ENCODE data around the gene ERFL.

ERFL gene

GRCh38 chr19:41903193-41903953 lies 24.9 kb downstream of the ERFL start (continued):
- TF ChIP-seq ZNF324 (tag by site-specific recombination; IDR thresholded peaks at IDR 0.05) (no peak), SP3 (tag by site-specific recombination; IDR thresholded peaks at IDR 0.05) (no peak), ZNF621 (tag by site-specific recombination; IDR thresholded peaks at IDR 0.05) (no peak), OVOL3 (tag by site-specific recombination; IDR thresholded peaks at IDR 0.05) (no peak), ZNF121 (tag by site-specific recombination; IDR thresholded peaks at IDR 0.05) (no peak), ZNF223 (tag by site-specific recombination; IDR thresholded peaks at IDR 0.05) (no peak), ZNF624 (tag by site-specific recombination; IDR thresholded peaks at IDR 0.05) (no peak), ZNF26 (tag by site-specific recombination; IDR thresholded peaks at IDR 0.05) (no peak)
- TF ChIP-seq, protein P1, sequence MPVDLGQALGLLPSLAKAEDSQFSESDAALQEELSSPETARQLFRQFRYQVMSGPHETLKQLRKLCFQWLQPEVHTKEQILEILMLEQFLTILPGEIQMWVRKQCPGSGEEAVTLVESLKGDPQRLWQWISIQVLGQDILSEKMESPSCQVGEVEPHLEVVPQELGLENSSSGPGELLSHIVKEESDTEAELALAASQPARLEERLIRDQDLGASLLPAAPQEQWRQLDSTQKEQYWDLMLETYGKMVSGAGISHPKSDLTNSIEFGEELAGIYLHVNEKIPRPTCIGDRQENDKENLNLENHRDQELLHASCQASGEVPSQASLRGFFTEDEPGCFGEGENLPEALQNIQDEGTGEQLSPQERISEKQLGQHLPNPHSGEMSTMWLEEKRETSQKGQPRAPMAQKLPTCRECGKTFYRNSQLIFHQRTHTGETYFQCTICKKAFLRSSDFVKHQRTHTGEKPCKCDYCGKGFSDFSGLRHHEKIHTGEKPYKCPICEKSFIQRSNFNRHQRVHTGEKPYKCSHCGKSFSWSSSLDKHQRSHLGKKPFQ (tag by site-specific recombination; IDR thresholded peaks at IDR 0.05): no peak

DNA sequence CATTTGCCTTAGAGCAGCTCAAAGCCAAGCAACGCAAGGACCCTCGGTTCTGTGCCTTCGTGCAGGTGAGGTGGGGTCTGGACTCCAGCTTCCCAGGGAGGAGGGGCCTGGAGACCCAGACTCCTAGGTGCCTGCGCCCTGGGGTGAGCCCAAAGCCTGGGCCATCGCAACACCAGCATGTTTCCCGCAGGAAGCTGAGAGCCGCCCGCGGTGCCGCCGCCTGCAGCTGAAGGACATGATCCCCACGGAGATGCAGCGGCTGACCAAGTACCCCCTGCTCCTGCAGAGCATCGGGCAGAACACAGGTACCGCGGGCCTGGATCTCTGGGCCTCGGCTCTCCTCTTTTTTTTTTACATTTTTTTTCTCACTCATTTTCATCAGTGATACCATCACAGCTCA lies 25.7 kb downstream of the ERFL start:
- Histone ChIP-seq H3K4me1 (ENCODE audit: control insufficient read depth, insufficient read depth, low read length) (no peaks in the 10 kb centered on the region), H3K27ac (ENCODE audit: extremely low read depth, low read depth, low read length) (no peak overlapping the region), H3K36me3 (ENCODE audit: control insufficient read depth in 2 of 2, insufficient read depth in 1 of 2, low read length in 2 of 2) (peaks cover 55 to 71% of the 10 kb centered on the region in 2 experiments), H3K4me3 (ENCODE audit: low read depth, low read length) (no peak overlapping the region), H3K9me3 (ENCODE audit: control insufficient read depth, insufficient read depth, low read depth, low read length) (no peaks in the 10 kb centered on the region)
- no peak for TF ChIP-seq ZNF449 (tag by site-specific recombination; IDR thresholded peaks at IDR 0.05)
- TF ChIP-seq ZNF140 (tag by site-specific recombination; IDR thresholded peaks at IDR 0.05): no peak
- 0 out of 2 replicates have a peak, but pooled peaks have one; percentile 9 for TF ChIP-seq ZIC2 (tag by site-specific recombination; IDR thresholded peaks at IDR 0.05)
- no peak for TF ChIP-seq ZSCAN16 (tag by site-specific recombination; IDR thresholded peaks at IDR 0.05)
- TF ChIP-seq BCL11B (tag by site-specific recombination; IDR thresholded peaks at IDR 0.05; ENCODE audit: low read depth): no peak
- no peak for TF ChIP-seq ZNF202 (tag by site-specific recombination; IDR thresholded peaks at IDR 0.05; ENCODE audit: borderline replicate concordance)
- POLR2A ChIA-PET: interaction anchor here (0.6 to 2.2 kb wide), 3 partner anchors 18 to 194 kb away, joined by 3 to 7 read pairs (median 4); no protein-coding TSS in a partner anchor
- CTCF ChIA-PET: interaction anchor here (0.6 to 1.8 kb wide), 3 partner anchors 29 to 661 kb away, joined by 3 to 6 read pairs (median 3); no protein-coding TSS in a partner anchor

DNA sequence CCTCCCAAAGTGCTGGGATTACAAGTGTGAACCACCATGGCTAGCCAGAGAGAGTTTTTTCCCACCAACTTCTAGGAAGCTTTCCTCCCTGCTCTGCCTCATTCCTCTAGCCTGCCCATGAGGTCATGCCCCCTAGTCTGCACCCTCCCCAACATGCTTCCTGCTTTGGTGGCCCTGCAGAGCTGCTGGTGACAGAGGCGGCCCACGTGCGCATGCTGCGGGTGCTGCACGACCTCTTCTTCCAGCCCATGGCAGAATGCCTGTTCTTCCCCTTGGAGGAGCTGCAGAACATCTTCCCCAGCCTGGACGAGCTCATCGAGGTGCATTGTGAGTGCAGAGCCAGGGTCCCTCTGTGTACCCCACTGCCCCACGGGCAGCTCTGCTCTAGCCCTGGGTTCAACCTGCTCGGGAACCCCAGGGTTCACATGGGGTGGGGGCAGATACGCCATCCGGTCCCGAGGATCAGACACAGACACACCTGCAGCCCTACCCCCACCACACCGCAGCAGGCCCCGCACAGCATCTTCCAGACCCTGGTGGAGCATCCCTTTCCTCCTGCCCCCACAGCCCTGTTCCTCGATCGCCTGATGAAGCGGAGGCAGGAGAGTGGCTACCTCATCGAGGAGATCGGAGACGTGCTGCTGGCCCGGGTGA lies 26.4 kb downstream of the ERFL start:
- Histone ChIP-seq H3K4me3 (ENCODE audit: low read depth, low read length) (no peak overlapping the region), H3K36me3 (ENCODE audit: control insufficient read depth in 2 of 2, insufficient read depth in 1 of 2, low read length in 2 of 2) (peaks cover 49 to 70% of the 10 kb centered on the region in 2 experiments), H3K9me3 (ENCODE audit: control insufficient read depth, insufficient read depth, low read depth, low read length) (no peaks in the 10 kb centered on the region), H3K4me1 (ENCODE audit: control insufficient read depth, insufficient read depth, low read length) (no peaks in the 10 kb centered on the region), H3K27ac (ENCODE audit: extremely low read depth, low read depth, low read length) (0 out of 2 replicates have a peak overlapping the region, but pooled peaks have one; percentile 16)
- CTCF ChIA-PET: interaction anchor here (0.6 to 1.8 kb wide), 2 partner anchors 28 to 96 kb away, joined by 4 to 6 read pairs; no protein-coding TSS in a partner anchor
- POLR2A ChIA-PET: interaction anchor here (0.6 to 2.2 kb wide), 4 partner anchors 29 to 577 kb away, joined by 3 to 7 read pairs (median 4); partner anchors contain the start of gene RPS19
- TF ChIP-seq ZNF132 (tag by site-specific recombination; IDR thresholded peaks at IDR 0.05; ENCODE audit: borderline replicate concordance): no peak
- no peak for TF ChIP-seq ZFP37 (tag by site-specific recombination; IDR thresholded peaks at IDR 0.05)
- no peak for TF ChIP-seq ZNF549 (tag by site-specific recombination; IDR thresholded peaks at IDR 0.05)
- TF ChIP-seq ZNF324 (tag by site-specific recombination; IDR thresholded peaks at IDR 0.05): no peak
- no peak for TF ChIP-seq ZXDB (tag by site-specific recombination; IDR thresholded peaks at IDR 0.05)
- peak; percentile 65 for TF ChIP-seq ZNF600 (tag by site-specific recombination; IDR thresholded peaks at IDR 0.05)
- TF ChIP-seq ZNF501 (tag by site-specific recombination; IDR thresholded peaks at IDR 0.05): no peak
- TF ChIP-seq, protein P2, sequence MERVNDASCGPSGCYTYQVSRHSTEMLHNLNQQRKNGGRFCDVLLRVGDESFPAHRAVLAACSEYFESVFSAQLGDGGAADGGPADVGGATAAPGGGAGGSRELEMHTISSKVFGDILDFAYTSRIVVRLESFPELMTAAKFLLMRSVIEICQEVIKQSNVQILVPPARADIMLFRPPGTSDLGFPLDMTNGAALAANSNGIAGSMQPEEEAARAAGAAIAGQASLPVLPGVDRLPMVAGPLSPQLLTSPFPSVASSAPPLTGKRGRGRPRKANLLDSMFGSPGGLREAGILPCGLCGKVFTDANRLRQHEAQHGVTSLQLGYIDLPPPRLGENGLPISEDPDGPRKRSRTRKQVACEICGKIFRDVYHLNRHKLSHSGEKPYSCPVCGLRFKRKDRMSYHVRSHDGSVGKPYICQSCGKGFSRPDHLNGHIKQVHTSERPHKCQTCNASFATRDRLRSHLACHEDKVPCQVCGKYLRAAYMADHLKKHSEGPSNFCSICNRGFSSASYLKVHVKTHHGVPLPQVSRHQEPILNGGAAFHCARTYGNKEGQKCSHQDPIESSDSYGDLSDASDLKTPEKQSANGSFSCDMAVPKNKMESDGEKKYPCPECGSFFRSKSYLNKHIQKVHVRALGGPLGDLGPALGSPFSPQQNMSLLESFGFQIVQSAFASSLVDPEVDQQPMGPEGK (tag by site-specific recombination; IDR thresholded peaks at IDR 0.05): no peak
- TF ChIP-seq ZNF140 (tag by site-specific recombination; IDR thresholded peaks at IDR 0.05): no peak
- TF ChIP-seq GLIS1 (tag by site-specific recombination; IDR thresholded peaks at IDR 0.05): peak; percentile 24; the same call in 1 of the 2 replicates
- TF ChIP-seq ZNF555 (tag by site-specific recombination; conservative IDR thresholded peaks at IDR 0.05): no peak
- TF ChIP-seq ZNF214 (tag by site-specific recombination; IDR thresholded peaks at IDR 0.05; ENCODE audit: borderline replicate concordance): no peak
- TF ChIP-seq SALL2 (tag by site-specific recombination; IDR thresholded peaks at IDR 0.05; ENCODE audit: borderline replicate concordance): no peak
